ENCODE measurements around the gene CDK1.

GRCh38 chr10:60794953-60795352 lies 16.7 kb downstream of the CDK1 start:
- TF ChIP-seq POLR2AphosphoS5 (IDR thresholded peaks at IDR 0.05; ENCODE audit: borderline replicate concordance, low read depth, low read length) (no peak), EZH2 (IDR thresholded peaks at IDR 0.05) (no peak)

All from SK-N-MC (cell line).